Mesodermal cell (in vitro differentiated cells): ENCODE measurements around the gene KRTAP4-11.
"Not testable (repeated sequence)": the region's sequence is repeated elsewhere in the genome, so short reads cannot be mapped to it uniquely, and the experiment has no call there.

Experiments used
- H3K27ac ChIP-seq: 2 replicates; pipeline ENCODE4 v1.7.0; 2013; ENCODE audit warnings: mild to moderate bottlenecking, low read depth, low read length, moderate library complexity; ENCODE audit not compliant: severe bottlenecking
- H3K36me3 ChIP-seq: 2 replicates; pipeline ENCODE4 v1.7.1; 2013; ENCODE audit warnings: mild to moderate bottlenecking, low read length, moderate library complexity; ENCODE audit not compliant: control insufficient read depth, insufficient read depth
- H3K4me1 ChIP-seq: one replicate; pipeline ENCODE4 v1.7.1; 2013; ENCODE audit warnings: mild to moderate bottlenecking, low read length; ENCODE audit not compliant: insufficient read depth, control insufficient read depth, poor library complexity, severe bottlenecking
- H3K4me3 ChIP-seq: 2 replicates; pipeline ENCODE4 v1.7.0; 2013; ENCODE audit warnings: low read length, control low read depth, mild to moderate bottlenecking; ENCODE audit not compliant: insufficient read depth, poor library complexity, severe bottlenecking; ENCODE audit errors: extremely low read depth
- H3K9me3 ChIP-seq: 2 replicates; pipeline ENCODE4 v1.7.1; 2013; ENCODE audit warnings: mild to moderate bottlenecking, low read length, moderate library complexity; ENCODE audit not compliant: control insufficient read depth
- WGBS, 2 experiments: methylation state at CpG; one replicate each; pipeline ENCODE4 v1.1.5; 2013; ENCODE audit warnings: missing lambda C conversion rate in 2 of 2; ENCODE audit not compliant: insufficient coverage in 2 of 2; 5-methylcytosine and 5-hydroxymethylcytosine counted together

Gene KRTAP4-11

GRCh38 chr17:41147531-41148204 is 29.5 kb upstream of the KRTAP4-11 start:
- Histone ChIP-seq H3K9me3 (no peaks in the 10 kb centered on the region), H3K27ac (no peak overlapping the region), H3K4me1 (no peaks in the 10 kb centered on the region), H3K4me3 (no peak overlapping the region), H3K36me3 (no peaks in the 10 kb centered on the region)
- 78 to 90% methylated on average over 1 to 2 of the region's 2 CpGs for WGBS, 2 experiments

GRCh38 chr17:41145261-41145660 is 27.1 kb upstream of the KRTAP4-11 start:
- Histone ChIP-seq H3K4me1 (no peaks in the 10 kb centered on the region), H3K36me3 (no peaks in the 10 kb centered on the region), H3K27ac (no peak overlapping the region), H3K9me3 (peaks cover 2% of the 10 kb centered on the region), H3K4me3 (no peak overlapping the region)
- WGBS, 2 experiments = 83% methylated on average over 2 of the region's 2 CpGs; no CpG with 5 or more reads in 1 of the 2 experiments

DNA sequence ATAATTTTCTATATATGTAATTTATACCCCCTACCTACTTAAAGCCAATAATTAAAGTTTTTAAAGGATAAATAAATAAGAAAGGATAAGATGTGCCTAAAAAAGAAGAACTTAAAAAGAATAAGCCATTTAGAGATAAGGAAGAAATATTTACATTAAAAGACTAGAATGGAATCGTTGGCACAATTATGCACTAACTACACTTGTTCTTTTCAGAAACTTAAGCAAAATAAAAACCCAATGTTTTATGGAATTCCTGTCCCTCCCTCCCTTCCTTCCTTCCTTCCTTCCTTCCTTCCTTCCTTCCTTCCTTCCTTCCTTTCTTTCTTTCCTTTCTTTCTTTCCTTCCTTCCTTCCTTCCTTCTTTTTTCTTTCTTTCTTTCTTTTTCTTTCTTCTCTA is 26.7 kb upstream of the KRTAP4-11 start:
- Histone ChIP-seq H3K4me3 (no peak overlapping the region), H3K9me3 (peaks cover 6% of the 10 kb centered on the region), H3K27ac (no peak overlapping the region), H3K36me3 (no peaks in the 10 kb centered on the region), H3K4me1 (no peaks in the 10 kb centered on the region)
- 100% methylated on average over 1 of the region's 1 CpG; no CpG with 5 or more reads in 1 of the 2 experiments for WGBS, 2 experiments

GRCh38 chr17:41141361-41141760 is 23.2 kb upstream of the KRTAP4-11 start:
- H3K4me1 ChIP-seq = no peaks in the 10 kb centered on the region
- no peak overlapping the region for H3K27ac ChIP-seq
- H3K36me3 ChIP-seq = no peaks in the 10 kb centered on the region
- no peak overlapping the region for H3K4me3 ChIP-seq
- H3K9me3 ChIP-seq = peaks cover 6% of the 10 kb centered on the region

GRCh38 chr17:41140360-41141131 is 22.4 kb upstream of the KRTAP4-11 start, which contains the start of gene KRTAP4-6:
Gene KRTAP4-6, minus strand, starts transcription at chr17:41140544. Its CDS starts 57 bp downstream, at chr17:41140487.
- Histone ChIP-seq H3K4me1 (no peaks in the 10 kb centered on the region), H3K4me3 (no peak within 1 kb of the TSS), H3K27ac (no peak within 1 kb of the TSS), H3K36me3 (no peaks in the 10 kb centered on the region), H3K9me3 (peaks cover 6% of the 10 kb centered on the region)
- WGBS, 2 experiments = 83 to 86% methylated on average over 3 to 5 of the region's 6 CpGs

GRCh38 chr17:41139865-41140264 is 21.7 kb upstream of the KRTAP4-11 start:
- not testable (repeated sequence) for H3K9me3 ChIP-seq, H3K27ac ChIP-seq, H3K4me3 ChIP-seq, H3K4me1 ChIP-seq, H3K36me3 ChIP-seq
- WGBS, 2 experiments = 85 to 90% methylated on average over 12 of the region's 12 CpGs

- H3K27ac ChIP-seq = no peak overlapping the region
- H3K36me3 ChIP-seq = no peaks in the 10 kb centered on the region
- 80 to 86% methylated on average over 1 of the region's 2 CpGs for WGBS, 2 experiments
- no peaks in the 10 kb centered on the region for H3K9me3 ChIP-seq
- no peak overlapping the region for H3K4me3 ChIP-seq
- H3K4me1 ChIP-seq = no peaks in the 10 kb centered on the region
Measured at GRCh38 chr17:41133880-41134735, 15.9 kb upstream of the KRTAP4-11 start.

GRCh38 chr17:41131979-41132378 is 13.8 kb upstream of the KRTAP4-11 start:
- H3K4me1 ChIP-seq = no peaks in the 10 kb centered on the region
- H3K36me3 ChIP-seq = no peaks in the 10 kb centered on the region
- WGBS, 2 experiments = 100% methylated on average over 2 to 3 of the region's 3 CpGs
- H3K4me3 ChIP-seq = no peak overlapping the region
- no peaks in the 10 kb centered on the region for H3K9me3 ChIP-seq
- no peak overlapping the region for H3K27ac ChIP-seq

- no peaks in the 10 kb centered on the region for H3K9me3 ChIP-seq
- no peak overlapping the region for H3K4me3 ChIP-seq
- H3K4me1 ChIP-seq = no peaks in the 10 kb centered on the region
- no CpG with 5 or more reads among the region's 1 CpG for WGBS, 2 experiments
- H3K27ac ChIP-seq = no peak overlapping the region
- no peaks in the 10 kb centered on the region for H3K36me3 ChIP-seq
Measured at GRCh38 chr17:41127371-41127770, 9.2 kb upstream of the KRTAP4-11 start.

DNA sequence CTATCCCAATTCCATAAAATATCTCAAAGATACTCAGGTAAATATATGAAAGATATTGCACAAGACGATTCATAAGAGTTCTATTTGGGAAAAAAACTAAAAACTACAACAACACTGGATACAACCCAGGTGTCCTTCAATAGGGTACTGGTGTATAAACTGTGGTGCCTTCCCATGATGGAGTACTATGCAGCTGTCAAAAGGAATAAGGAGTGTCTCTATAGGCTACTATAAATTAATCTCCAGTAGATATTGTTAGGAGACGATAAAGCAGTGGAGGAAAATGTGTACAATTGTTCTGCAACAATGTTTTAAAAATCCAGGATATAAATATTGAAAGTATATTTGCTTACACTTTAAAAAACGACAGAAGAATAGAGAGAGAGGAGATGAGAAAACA is 8.2 kb upstream of the KRTAP4-11 start:
- no CpG with 5 or more reads among the region's 3 CpGs for WGBS, 2 experiments
- H3K9me3 ChIP-seq = no peaks in the 10 kb centered on the region
- no peaks in the 10 kb centered on the region for H3K4me1 ChIP-seq

More for the DNA sequence above, 8.2 kb upstream of the KRTAP4-11 start:
- Histone ChIP-seq H3K27ac (no peak overlapping the region), H3K36me3 (no peaks in the 10 kb centered on the region), H3K4me3 (no peak overlapping the region)
